ENCODE data around the gene PANK4.

- TF ChIP-seq POLR2A (IDR thresholded peaks at IDR 0.05; ENCODE audit: low read length) = no peak
- TF ChIP-seq GATA1 (IDR thresholded peaks at IDR 0.05; ENCODE audit: low read depth, low read length) = no peak
These were observed 40.4 kb downstream of the PANK4 start for GRCh38 chr1:2486041-2486440.

Data from erythroblast (primary cell).